ENCODE measurements around the gene HAGHL.

DNA sequence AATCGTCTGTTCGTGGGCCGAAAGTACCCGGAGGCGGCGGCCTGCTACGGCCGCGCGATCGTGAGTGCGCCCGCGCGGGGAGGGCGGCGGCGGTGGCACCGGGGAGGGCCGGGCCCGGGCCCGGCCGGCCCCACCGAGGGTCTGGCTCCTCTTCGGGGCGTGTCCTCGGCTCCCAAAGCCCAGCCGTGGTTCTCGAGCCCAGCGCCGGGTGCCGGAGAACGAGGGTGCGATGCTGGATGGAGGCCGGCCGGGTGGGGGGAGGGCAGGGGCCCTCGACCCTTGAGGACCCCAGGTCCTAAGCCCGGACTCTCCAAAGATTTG is 46.3 kb upstream of the HAGHL start:
- TF ChIP-seq, protein P1, sequence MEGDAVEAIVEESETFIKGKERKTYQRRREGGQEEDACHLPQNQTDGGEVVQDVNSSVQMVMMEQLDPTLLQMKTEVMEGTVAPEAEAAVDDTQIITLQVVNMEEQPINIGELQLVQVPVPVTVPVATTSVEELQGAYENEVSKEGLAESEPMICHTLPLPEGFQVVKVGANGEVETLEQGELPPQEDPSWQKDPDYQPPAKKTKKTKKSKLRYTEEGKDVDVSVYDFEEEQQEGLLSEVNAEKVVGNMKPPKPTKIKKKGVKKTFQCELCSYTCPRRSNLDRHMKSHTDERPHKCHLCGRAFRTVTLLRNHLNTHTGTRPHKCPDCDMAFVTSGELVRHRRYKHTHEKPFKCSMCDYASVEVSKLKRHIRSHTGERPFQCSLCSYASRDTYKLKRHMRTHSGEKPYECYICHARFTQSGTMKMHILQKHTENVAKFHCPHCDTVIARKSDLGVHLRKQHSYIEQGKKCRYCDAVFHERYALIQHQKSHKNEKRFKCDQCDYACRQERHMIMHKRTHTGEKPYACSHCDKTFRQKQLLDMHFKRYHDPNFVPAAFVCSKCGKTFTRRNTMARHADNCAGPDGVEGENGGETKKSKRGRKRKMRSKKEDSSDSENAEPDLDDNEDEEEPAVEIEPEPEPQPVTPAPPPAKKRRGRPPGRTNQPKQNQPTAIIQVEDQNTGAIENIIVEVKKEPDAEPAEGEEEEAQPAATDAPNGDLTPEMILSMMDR (optimal IDR thresholded peaks at IDR 0.05 in 1 of 3, IDR thresholded peaks at IDR 0.05 in 1 of 3, conservative IDR thresholded peaks at IDR 0.05 in 1 of 3; ENCODE audit: extremely low read depth in 1 of 3, insufficient read depth in 2 of 3, low read length in 3 of 3) = no peak
- no peak for TF ChIP-seq EZH2 (IDR thresholded peaks at IDR 0.05; ENCODE audit: low read length)

Data from keratinocyte (primary cell).